Activated CD4-positive, alpha-beta T cell treated with anti-CD3 and anti-CD28 coated beads, Interleukin-2, Interleukin-6, amounts not matched to agents 100 ng/mL and 50 ng/mL, durations not matched to agents 16 hours and 8 hours (primary cell): ENCODE measurements around the gene WNT5B.

Experiments used
- DNase-seq: peaks from one replicate; pipeline ENCODE4 v3.0.0-alpha.2; 2020

The WNT5B gene

DNA sequence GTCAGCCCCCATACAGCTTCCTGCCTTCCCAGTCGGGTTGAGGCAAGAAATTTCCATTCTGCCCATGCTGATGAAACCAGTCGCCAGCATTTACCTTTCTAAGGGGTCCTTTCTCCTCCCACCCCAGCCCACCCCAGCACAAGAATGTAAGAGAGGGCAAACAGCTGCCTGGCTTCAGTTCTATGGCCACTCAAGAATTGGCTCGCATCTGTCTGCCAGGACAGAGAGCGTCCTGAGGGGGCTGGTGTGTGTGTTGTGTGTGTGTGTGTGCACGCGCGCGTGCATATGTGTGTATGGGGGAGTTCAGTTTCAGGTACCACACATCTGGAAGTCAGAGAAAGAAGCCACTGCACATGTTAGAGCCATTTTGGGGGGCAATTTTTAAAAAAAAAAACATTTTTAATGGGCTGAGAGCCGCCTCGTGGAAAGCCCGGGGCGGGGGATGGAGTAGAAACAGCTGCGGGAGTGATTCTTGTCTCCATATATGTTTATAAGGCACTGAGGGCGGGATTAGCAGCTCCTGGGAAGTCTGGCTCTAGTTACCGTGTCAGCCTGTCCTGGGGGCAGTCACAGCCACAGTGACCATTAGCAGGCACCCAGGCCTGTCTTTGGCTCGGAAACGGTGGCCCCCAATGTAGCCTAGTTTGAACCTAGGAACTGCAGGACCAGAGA is at the start of gene WNT5B:
Gene WNT5B (plus strand): TSS at position 566 of the 672 bp plus-strand sequence. CDS start 2,124 bp downstream, outside the sequence.
- DNase-seq = no peak

DNA sequence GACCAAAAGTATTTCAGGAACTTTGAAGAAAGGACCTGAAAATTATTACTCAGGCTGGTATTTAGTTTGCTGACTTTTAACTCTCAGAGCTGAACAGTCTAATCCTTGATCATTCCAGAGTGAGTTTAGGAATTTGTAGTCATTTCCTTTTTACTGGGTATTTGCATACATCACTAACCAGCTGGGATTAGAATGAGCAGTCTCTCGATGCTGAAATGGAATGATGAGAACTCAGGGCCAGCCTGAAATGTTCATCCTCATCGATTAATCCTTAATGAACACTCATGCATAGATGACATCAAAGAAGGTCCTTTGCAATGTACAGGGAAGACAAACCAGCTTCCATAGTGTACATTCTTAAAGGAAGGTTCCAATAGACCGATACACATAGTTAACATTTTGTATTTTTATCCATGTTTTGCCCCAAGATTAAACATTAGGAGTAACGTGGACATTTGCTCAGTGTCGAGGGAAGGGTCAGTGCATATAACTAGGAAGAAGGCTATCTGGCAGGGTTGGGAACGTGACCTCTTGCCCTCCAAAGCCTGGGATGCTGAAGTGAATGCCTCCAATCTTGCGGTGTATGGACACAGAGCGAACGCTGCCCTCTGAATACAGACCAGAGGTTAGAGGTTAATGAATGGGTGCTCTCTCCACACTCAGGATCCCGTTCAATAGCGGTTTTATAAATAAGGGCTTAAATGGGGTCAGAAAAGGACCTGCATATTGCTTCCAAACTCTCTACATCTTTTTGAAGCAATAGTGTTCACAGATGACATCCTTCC is 49.2 kb upstream of the WNT5B start:
- DNase-seq = no peak

- no peak for DNase-seq
Measured at GRCh38 chr12:1580526-1580925, 48.5 kb upstream of the WNT5B start.

DNA sequence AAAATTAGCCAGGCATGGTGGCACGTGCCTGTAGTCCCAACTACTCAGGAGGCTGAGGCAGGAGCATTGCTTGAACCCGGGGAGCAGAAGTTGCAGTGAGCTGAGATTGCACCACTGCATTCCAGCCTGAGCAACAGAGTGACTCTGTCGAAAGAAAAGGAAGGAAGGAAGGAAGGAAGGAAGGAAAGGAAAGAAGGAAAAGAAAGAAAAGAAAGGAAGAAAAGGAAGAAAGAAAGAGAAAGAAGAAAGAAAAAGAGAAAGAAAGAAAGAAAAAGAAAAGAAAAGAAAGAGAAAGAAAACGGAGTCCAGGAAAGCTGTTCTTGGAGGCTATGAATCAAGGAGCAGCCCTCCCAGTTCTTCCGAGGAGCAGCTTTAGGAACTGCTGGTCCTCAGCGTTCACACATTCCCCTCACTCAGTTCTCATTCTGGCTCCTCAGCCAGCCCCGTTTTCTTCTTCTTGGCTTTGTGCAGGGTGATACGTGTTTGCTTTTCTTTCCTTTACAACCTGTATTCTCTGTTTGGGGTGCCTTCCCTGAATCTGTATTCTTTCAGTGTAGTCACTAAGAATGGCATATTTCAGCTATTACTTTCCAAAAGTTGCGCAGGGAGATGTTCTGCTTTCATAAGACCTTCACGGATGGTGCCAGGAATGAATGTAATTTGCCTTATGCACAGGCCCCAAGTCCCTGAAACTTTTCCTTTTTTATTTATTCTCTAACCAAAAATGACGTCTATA is 46.9 kb upstream of the WNT5B start:
- no peak for DNase-seq

- DNase-seq = no peak
Measured at GRCh38 chr12:1582709-1583050, 46.4 kb upstream of the WNT5B start.

DNA sequence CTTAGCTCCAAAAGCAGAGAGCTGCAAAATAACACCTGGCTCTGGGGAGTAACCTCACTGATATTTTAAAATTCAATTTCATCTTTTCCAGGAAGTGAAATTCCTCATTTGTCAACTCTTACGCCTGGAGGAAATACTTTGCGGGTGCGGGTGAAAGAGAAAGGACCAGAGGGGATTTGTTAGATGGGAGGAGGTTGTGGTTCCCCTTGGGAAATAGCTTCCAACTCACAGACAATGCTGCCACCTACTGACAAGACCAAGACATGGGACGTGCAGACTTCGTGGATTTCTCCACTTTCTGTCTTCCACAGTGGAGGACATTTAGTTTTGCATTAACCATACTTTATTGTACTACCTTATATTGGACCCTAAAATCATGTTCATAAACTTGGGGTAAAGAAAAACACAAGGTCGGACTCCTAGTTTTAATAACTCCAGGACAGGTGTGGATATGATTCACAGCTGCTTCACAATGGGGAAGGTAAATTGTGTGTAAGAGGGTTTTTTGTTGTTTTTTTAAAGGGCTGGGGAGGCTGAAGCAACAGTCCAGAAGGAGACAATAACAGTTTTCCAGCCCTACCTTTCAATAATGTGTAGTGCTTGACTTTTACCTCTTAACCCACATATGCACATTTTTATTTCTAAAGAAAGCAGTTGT is 45.5 kb upstream of the WNT5B start:
- DNase-seq = peak; percentile 83

DNA sequence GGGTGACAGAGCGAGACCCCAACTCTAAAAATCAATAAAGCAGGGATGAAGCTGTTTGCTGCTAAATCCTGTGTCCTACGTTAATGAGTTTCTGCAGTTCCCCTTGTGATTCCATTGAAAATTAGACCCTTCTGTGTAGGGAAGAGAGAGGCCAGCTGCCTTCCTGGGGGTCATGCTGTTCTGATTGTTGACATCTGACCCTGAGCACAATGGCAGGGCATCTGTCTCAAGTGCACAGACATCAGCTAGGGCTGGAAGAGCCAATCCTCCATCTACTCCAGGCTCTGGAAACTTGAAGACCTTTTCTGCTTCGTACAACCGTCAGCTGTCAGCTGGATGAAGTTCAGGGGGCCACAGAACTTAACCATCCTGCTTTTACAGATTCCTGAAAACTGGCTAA is 44.7 kb upstream of the WNT5B start:
- no peak for DNase-seq

DNA sequence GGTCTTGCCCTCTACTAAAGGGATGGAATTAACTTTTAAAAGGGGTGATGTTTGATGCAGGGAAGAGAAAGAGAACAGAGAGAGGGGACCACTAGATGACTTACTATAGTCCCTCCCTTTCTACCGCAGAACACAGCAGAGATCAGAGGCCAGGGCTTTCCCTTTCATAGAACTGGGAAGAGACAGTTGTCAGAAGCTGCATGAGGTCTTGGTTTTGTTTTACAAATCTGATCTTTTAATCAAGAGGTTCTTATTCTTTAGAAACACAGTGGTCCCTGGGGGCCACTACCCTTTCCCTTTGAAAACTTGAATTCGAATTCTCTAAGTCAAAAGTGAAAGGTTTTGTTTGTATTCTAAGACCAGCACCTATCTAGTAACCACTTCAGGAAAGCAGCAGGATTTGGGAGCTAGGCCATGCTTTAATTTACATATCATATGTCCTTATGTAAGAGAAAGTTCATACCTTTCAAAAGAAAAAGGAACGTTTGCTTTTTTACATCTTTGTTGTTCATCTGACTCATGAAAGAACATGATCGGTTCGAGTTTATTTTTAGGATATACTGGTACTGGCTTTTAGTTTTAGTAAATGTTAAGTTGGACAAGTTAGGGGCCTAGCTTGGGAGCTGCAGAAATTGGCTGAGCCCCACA is 41.0 kb upstream of the WNT5B start:
- DNase-seq = no peak

GRCh38 chr12:1588575-1588947 is 40.5 kb upstream of the WNT5B start:
- DNase-seq = no peak

GRCh38 chr12:1590221-1590979 is 38.6 kb upstream of the WNT5B start:
- DNase-seq = no peak

- DNase-seq = peak; percentile 59
Measured at GRCh38 chr12:1591034-1591433, 38.0 kb upstream of the WNT5B start.

- DNase-seq = no peak
Measured at GRCh38 chr12:1591543-1591942, 37.5 kb upstream of the WNT5B start.

- DNase-seq = peak; percentile 81
Measured at GRCh38 chr12:1592444-1593173, 36.4 kb upstream of the WNT5B start.

DNA sequence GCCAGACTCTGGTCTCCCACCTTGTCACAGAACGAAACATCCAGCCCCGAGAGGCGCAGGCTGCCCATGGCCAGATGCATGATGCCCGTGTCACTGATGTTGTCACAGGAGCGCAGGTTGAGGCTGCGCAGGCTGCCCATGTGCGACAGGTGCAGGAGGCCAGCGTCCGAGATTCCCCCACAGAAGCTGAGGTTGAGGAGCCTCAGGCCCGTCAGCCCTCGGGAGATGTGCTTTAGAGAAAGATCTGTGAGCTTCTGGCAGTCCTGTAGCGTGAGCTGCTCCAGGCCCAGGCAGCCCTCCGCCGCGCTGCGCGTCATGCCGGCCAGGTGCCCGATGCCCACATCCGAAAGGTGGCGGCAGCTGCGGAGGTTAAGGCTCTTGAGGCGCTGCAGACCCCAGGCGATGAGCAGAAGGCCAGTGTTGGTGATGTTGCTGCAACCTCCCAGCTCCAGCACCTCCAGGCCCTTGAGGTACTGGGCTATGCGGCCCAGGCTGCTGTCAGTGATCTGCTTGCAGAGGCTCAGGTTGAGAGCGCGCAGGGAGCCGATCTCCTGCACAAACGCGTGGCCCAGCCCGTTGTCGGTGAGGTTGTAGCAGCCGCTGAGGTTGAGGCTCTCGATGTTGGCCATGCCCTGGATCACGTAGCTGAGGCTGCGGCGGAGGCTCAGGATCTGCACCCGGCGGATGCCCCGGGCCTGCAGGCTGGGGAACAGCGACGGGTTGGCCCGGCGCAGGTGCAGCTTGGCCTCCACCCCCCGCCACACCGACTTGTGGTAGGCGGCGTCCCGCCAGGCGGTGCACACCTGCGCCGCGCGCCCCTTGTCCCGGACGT is 35.6 kb upstream of the WNT5B start:
- peak; percentile 59 for DNase-seq

DNA sequence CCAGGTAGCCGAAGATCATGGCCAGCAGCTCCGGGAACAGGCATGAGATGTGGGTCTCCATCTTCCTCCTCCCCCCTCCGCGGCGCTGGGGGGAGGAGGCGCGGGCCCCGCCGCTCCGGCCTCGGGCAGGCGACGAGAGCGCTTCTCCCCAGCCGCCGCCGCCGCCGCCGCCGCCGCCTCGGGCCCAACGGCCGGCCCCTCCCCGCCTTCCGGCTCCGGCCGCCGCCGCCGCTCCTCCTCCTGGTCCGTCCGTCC is 35.1 kb upstream of the WNT5B start:
- DNase-seq = no peak

DNA sequence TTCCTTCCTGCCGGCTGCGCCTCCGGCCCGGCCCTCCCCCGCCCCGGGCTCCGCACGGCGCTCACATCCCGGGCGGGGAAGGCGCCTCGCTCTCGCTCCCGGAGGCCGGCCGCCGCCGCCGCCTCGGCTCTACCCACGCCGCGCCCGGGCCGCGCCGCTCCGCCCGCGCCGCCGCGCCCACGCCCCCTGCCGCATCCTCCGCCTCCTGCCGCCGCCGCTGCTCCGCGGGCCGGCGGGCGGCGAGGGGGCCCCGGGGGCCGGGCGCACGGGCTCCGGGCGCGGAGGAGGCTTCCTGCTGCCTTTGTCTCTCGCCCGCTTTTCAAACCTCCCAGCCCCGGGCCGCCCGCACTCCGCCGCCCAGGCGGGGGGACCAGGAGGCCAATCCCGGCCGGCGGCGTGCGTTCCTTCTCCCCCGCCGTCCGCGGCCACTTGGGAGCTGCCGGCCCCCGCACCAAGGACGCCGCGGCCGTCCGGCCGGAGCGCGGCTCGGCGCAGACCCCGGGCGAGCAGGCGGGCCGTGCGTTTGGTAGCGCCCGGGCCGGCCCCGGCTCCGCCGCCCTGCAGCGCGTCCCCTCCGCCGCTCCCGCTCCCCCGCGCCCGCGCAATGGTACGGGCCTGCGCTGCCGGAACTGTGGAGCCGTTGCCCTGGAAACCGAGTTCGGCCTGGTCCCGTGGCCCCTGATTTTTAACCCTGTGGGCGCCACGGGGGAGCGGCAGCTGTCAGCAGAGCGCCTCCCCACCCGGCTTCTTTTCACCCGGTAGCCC is 34.6 kb upstream of the WNT5B start, which contains the start of gene FBXL14:
Gene FBXL14 (minus strand): TSS at position 321 of the 765 bp plus-strand sequence. CDS start 515 bp downstream, outside the sequence.
- peak; percentile 89 for DNase-seq

DNA sequence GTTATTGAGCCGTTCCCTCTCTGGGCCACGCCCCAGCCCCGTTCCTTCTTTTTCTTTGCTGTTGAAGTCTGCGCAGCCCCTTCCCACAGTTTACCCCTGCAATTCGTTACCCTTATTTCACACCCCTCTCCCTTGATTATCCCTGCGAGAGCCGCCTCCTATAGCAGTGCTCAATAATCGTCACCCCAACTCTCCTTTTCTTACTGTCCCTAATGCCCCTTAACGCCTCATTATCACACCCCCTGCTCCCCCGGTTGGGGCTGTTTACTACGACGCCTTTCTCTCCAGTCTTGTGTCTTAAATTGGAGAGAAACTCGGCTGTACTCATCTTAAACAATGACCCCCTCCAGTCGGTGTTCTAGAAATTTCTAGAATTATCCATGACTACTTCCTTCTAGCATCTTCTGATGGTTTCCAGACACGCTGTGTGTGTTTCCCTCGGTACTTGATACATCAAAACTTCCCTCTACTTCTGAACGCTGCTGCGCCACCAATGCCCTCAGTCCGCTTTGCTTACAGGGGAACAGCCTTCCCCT is 33.9 kb upstream of the WNT5B start:
- no peak for DNase-seq

- no peak for DNase-seq
Measured at GRCh38 chr12:1595690-1596347, 33.2 kb upstream of the WNT5B start.

DNA sequence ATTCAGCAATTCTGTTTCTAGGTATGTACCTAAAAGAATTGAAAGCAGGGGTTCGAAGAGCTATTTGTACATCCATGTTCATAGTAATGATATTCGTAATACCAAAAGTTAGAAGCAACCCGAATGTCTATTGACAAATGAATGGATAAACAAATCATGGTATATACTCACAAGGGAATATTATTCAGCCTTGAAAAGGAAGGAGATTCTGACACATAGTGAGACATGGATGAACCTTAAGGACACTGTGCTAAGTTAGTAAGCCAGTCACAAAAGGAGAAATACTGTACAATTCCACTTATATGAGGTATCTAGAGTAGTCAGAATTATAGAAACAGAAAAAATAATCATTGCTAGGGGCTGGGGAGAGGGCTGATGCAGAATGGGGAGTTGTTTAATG is 30.3 kb upstream of the WNT5B start:
- DNase-seq = no peak
